HG03135 (cell line): ENCODE data around the gene CFAP298.

ENCODE experiments used
- ATAC-seq: cut with Tn5 transposase; IDR thresholded peaks from one replicate; pipeline ENCODE4 v1.9.1; 2021; ENCODE audit warnings: mild to moderate bottlenecking, moderate library complexity; ENCODE audit not compliant: unreplicated experiment

CFAP298 gene

GRCh38 chr21:32599526-32599925 is 12.7 kb downstream of the CFAP298 start:
- ATAC-seq = no peak

GRCh38 chr21:32599091-32599490 is 13.1 kb downstream of the CFAP298 start:
- no peak for ATAC-seq

- no peak for ATAC-seq
These were observed 15.0 kb downstream of the CFAP298 start for GRCh38 chr21:32597205-32597604.

- ATAC-seq = no peak
These were observed 16.7 kb downstream of the CFAP298 start for GRCh38 chr21:32595431-32595830.

- no peak for ATAC-seq
These were observed 18.5 kb downstream of the CFAP298 start for GRCh38 chr21:32593690-32594089.

- no peak for ATAC-seq
These were observed 19.2 kb downstream of the CFAP298 start for GRCh38 chr21:32592929-32593502.

- ATAC-seq = no peak
These were observed 22.0 kb downstream of the CFAP298 start for GRCh38 chr21:32590130-32590529.

- ATAC-seq = no peak
These were observed 24.5 kb downstream of the CFAP298 start for GRCh38 chr21:32587651-32588050.

- ATAC-seq = no peak
These were observed 25.1 kb downstream of the CFAP298 start for GRCh38 chr21:32587120-32587519.

GRCh38 chr21:32585970-32586369 is 26.2 kb downstream of the CFAP298 start:
- ATAC-seq = no peak

GRCh38 chr21:32585042-32585710 is 27.0 kb downstream of the CFAP298 start, which contains the start of gene TCP10L:
TCP10L (minus strand) TSS chr21:32585523; CDS start chr21:32584304, 1,219 bp downstream.
- ATAC-seq = no peak

- ATAC-seq = no peak
These were observed 27.7 kb downstream of the CFAP298 start for GRCh38 chr21:32584472-32584871.

GRCh38 chr21:32581732-32582131 is 30.4 kb downstream of the CFAP298 start:
- no peak for ATAC-seq

- ATAC-seq = no peak
These were observed 31.2 kb downstream of the CFAP298 start for GRCh38 chr21:32580949-32581348.

GRCh38 chr21:32578107-32578691 is 34.0 kb downstream of the CFAP298 start:
- no peak for ATAC-seq

- ATAC-seq = no peak
These were observed 36.2 kb downstream of the CFAP298 start for GRCh38 chr21:32576011-32576410.

- no peak for ATAC-seq
These were observed 36.9 kb downstream of the CFAP298 start for GRCh38 chr21:32574946-32575925.

GRCh38 chr21:32572574-32573420 is 39.4 kb downstream of the CFAP298 start:
- no peak for ATAC-seq

- no peak for ATAC-seq
These were observed 41.7 kb downstream of the CFAP298 start for GRCh38 chr21:32570456-32570855.
